Prostate gland (tissue), 2 donors: ENCODE data around the gene CRADD. TPM values are rescaled to one million over a fixed set of nuclear protein-coding genes. Genes with fewer than 3 reads are reported as not detected.

Source experiments
- DNase-seq: peaks from one replicate; pipeline ENCODE4 v3.0.0-alpha.2; 2019; ENCODE audit warnings: low spot score
- H3K27ac ChIP-seq, 2 donors: fragments of 200-600 bp; sonication (generic); 2 replicates each; pipeline ENCODE4 v1.5.1; 2017 to 2019
- H3K27me3 ChIP-seq: fragments of 200-600 bp; sonication (generic); replicated peaks from 2 replicates; pipeline ENCODE4 v1.5.1; 2019; ENCODE audit not compliant: insufficient read depth
- H3K36me3 ChIP-seq, 2 donors: fragments of 200-600 bp; sonication (generic); 1 replicate in 1 of 2; 2 replicates in 1 of 2; pipeline versions ENCODE4 v1.5.1 to v1.8.1; 2017 to 2019
- H3K4me1 ChIP-seq: fragments of 200-600 bp; sonication (generic); replicated peaks from 2 replicates; pipeline ENCODE4 v1.5.1; 2019
- H3K4me3 ChIP-seq, 2 donors: fragments of 200-600 bp; sonication (generic); 2 replicates each; pipeline ENCODE4 v1.5.1; 2017 to 2019
- H3K9me3 ChIP-seq: fragments of 200-600 bp; sonication (generic); 2 replicates; pipeline ENCODE4 v1.5.1; 2017
- POLR2A ChIP-seq: fragments of 450-650 bp; IDR thresholded peaks from one replicate; pipeline ENCODE4 v1.6.1; 2016; ENCODE audit warnings: antibody characterized with exemption, mild to moderate bottlenecking
- POLR2AphosphoS5 ChIP-seq: sonication (generic); formaldehyde crosslinking; IDR thresholded peaks from one replicate; pipeline ENCODE4 v1.6.1; 2017; ENCODE audit warnings: antibody characterized with exemption
- WGBS: methylation state at CpG from one replicate; pipeline ENCODE4 v1.1.5; 2018; 5-methylcytosine and 5-hydroxymethylcytosine counted together
- intact Hi-C: fragments of 100-400 bp; cut with DNase I; formaldehyde crosslinking; loops from one replicate; pipeline ENCODE4 v1.14.2; 2022
- total RNA-seq, 2 donors: library from RNA; depleted of rRNA; stranded (reverse); fragments of >200 nt; gene quantifications; one replicate each; pipeline ENCODE4 v1.1.0, GENCODE V29; 2016
- TF ChIP-seq, protein P1 (sequence below), 4 experiments: fragments of 200-600 bp in 2 of 4; fragments of 450-650 bp in 2 of 4; sonication (generic) in 2 of 4; IDR thresholded peaks; 1 replicate in 3 of 4; 2 replicates in 1 of 4; pipeline ENCODE4 v1.5.1; 2016 to 2019; ENCODE audit warnings: antibody characterized with exemption in 4 of 4, mild to moderate bottlenecking in 2 of 4, moderate library complexity in 2 of 4

CRADD gene
- total RNA-seq, 2 donors from 2014 or later: 38.9 to 42.4 TPM

DNA sequence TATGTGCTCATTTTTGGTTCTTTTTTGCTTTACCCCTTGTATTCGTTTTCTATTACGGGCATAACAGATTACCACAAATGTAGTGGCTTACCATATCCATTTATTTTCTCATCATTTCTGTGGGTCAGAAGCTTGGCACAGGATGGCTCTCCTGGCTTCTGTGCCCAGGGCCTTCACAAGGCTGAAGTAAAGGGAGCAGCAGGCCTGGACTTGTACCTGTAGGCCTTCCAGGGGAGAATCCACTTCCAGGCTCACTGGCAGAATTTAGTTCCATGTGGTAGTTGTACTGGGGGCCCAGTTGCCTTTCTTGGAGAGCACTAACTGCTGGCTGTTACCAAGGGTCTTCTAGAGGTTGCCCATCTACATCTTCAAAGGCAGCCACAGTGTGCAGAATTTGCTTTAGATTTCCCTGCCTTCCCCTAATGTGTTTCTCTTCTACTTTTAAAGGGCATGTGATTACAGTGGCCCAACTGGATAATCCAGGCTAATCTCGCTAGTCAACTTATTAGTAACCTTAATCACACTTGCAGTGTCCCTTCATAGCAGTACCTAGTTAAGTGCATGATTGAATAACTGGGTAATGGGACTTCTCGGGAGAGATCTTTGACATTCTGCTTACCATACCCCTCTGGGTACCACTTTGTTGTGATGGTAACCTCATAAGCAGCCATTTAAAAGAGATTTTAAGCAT lies 67.0 kb downstream of the CRADD start:
- no peaks in the 10 kb centered on the region for H3K9me3 ChIP-seq

GRCh38 chr12:93745286-93745685 lies 68.1 kb downstream of the CRADD start:
- no peak for DNase-seq
- intact Hi-C loops: no loop called here
- Histone ChIP-seq H3K27me3 (no peaks in the 10 kb centered on the region), H3K4me3 (no peak overlapping the region), H3K9me3 (no peaks in the 10 kb centered on the region), H3K27ac (no peak overlapping the region), H3K36me3 (no peaks in the 10 kb centered on the region), H3K4me1 (peaks cover 7% of the 10 kb centered on the region)
- no peak for TF ChIP-seq POLR2A
- TF ChIP-seq, protein P1, sequence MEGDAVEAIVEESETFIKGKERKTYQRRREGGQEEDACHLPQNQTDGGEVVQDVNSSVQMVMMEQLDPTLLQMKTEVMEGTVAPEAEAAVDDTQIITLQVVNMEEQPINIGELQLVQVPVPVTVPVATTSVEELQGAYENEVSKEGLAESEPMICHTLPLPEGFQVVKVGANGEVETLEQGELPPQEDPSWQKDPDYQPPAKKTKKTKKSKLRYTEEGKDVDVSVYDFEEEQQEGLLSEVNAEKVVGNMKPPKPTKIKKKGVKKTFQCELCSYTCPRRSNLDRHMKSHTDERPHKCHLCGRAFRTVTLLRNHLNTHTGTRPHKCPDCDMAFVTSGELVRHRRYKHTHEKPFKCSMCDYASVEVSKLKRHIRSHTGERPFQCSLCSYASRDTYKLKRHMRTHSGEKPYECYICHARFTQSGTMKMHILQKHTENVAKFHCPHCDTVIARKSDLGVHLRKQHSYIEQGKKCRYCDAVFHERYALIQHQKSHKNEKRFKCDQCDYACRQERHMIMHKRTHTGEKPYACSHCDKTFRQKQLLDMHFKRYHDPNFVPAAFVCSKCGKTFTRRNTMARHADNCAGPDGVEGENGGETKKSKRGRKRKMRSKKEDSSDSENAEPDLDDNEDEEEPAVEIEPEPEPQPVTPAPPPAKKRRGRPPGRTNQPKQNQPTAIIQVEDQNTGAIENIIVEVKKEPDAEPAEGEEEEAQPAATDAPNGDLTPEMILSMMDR (IDR thresholded peaks at IDR 0.05): no peak
- no peak for TF ChIP-seq POLR2AphosphoS5
- 96% methylated on average over 2 of the region's 2 CpGs for WGBS

More for the DNA sequence above, 67.0 kb downstream of the CRADD start:
- no peak for DNase-seq
- Histone ChIP-seq H3K36me3 (no peaks in the 10 kb centered on the region), H3K27me3 (no peaks in the 10 kb centered on the region), H3K4me1 (peaks cover 7% of the 10 kb centered on the region), H3K4me3 (no peak overlapping the region), H3K27ac (peak overlapping the region; percentile 89 to 95)
- WGBS: 92% methylated on average over 4 of the region's 4 CpGs
- TF ChIP-seq POLR2AphosphoS5 (no peak), POLR2A (no peak)
- TF ChIP-seq, protein P1 (IDR thresholded peaks at IDR 0.05): no peak
- intact Hi-C loops: loop anchor here (5.0 kb wide), 1 partner anchor 152 kb away; no protein-coding TSS in a partner anchor

DNA sequence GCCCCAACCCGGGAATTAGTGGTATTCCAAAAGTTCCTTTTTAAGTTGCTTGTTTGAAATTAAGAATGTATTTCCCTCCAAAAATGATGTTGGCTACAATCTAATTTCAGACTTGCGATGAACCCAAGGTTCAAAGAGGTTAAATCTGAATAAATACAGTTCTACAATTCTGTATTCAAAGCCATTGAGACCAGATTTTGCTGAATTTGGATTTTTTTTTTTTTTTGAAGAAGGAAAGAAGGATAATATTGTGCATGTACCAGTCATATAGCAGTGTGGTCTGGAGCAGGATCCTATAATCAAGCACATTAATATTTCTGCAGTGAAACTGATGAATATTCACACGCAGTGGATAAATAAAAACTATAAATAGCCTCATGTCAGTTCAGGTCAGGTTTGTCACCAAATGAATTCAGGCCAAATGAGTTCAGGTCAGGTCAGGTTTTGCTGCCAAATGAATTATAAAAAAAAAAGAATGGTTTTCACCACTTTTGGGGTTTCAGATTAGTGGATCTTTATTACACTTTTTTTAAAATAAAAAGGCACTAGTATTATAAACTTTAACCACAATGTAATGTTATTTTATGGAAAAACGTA lies 69.5 kb downstream of the CRADD start:
- intact Hi-C loops: no loop called here
- TF ChIP-seq POLR2A: no peak
- no peak for TF ChIP-seq POLR2AphosphoS5
- TF ChIP-seq, protein P1 (IDR thresholded peaks at IDR 0.05): no peak
- H3K27ac ChIP-seq: no peak overlapping the region
- no peaks in the 10 kb centered on the region for H3K36me3 ChIP-seq
- no peaks in the 10 kb centered on the region for H3K9me3 ChIP-seq
- peaks cover 3% of the 10 kb centered on the region for H3K4me1 ChIP-seq
- no peak for DNase-seq
- 85% methylated on average over 4 of the region's 4 CpGs for WGBS
- H3K4me3 ChIP-seq: no peak overlapping the region
- no peaks in the 10 kb centered on the region for H3K27me3 ChIP-seq

DNA sequence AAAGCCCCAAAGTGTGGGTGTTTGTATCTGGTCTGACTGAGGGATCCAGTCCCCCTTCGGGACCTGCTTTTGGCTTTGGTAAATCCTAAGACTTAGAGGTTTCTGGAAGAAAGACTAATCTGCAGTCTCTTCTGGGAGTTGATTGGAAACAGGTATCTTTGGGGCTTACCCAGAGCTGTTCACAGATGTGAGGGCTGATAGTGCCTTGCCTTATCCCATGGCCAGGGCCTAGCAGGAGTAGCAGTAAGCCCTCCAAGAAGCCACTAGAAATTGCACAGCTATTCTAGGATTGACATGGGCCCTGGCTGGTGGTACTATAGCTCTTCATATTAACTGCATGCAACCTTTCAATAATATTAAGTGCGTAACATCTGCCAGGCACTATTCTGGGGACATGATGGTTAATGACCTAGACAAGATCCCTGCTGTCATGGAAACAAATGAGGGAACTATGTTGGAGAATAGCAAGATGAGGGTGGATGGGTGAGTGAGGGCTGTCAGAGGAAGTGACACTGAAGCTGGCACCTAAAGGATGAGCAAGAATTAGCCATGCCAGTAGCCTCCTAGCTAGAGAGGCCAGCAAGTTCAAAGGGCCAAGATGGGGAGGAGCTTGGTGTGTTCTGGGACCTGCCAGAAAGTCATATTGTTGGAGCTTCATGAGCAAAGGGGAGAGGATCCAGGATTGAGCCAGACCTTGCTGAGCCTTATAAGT lies 71.7 kb downstream of the CRADD start:
- Histone ChIP-seq H3K4me1 (no peaks in the 10 kb centered on the region), H3K36me3 (no peaks in the 10 kb centered on the region), H3K9me3 (no peaks in the 10 kb centered on the region), H3K27ac (peak overlapping the region; percentile 51 to 55), H3K4me3 (no peak overlapping the region), H3K27me3 (no peaks in the 10 kb centered on the region)
- intact Hi-C loops: no loop called here
- DNase-seq: no peak
- TF ChIP-seq, protein P1 (IDR thresholded peaks at IDR 0.05): no peak
- TF ChIP-seq POLR2A: no peak
- WGBS: 94% methylated on average over 2 of the region's 2 CpGs
